T-cell (primary cell): ENCODE results near the gene ABCD2. TPM values are rescaled to one million over a fixed set of nuclear protein-coding genes. Genes with fewer than 3 reads are reported as not detected.
"Not testable (repeated sequence)": the region's sequence is repeated elsewhere in the genome, so short reads cannot be mapped to it uniquely, and the experiment has no call there.

Source experiments
- ATAC-seq, 4 experiments: fragments of 200-7000 bp in 3 of 4; fragments of 150-1000 bp in 1 of 4; cut with Tn5 transposase; replicated peaks in 1 of 4; 1 replicate in 3 of 4; 2 replicates in 1 of 4; pipeline ENCODE4 v1.10.0; 2021; ENCODE audit warnings: moderate library complexity in 3 of 4, mild to moderate bottlenecking in 2 of 4, moderate number of reproducible peaks in 1 of 4
- CTCF ChIA-PET, 2 donors: fragments of 300-600 bp; sonication (Branson Sonifier 250); formaldehyde crosslinking; loops; one replicate each; lab custom pipeline; 2022; ENCODE audit warnings: antibody characterized with exemption in 2 of 2; lab: Charles Lee
- POLR2A ChIA-PET, 2 donors: fragments of 300-600 bp; sonication (Branson Sonifier 250); formaldehyde crosslinking; loops; one replicate each; lab custom pipeline; 2022; ENCODE audit warnings: antibody characterized with exemption in 2 of 2; lab: Charles Lee
- DNase-seq, 35 experiments: peaks; one replicate each; pipeline versions ENCODE4 v3.0.0 to v3.0.0-alpha.2; 2013 to 2023
- H3K27ac ChIP-seq: one replicate; pipeline ENCODE4 v1.5.1; 2013; ENCODE audit warnings: low read length
- H3K27me3 ChIP-seq, 2 experiments: replicated peaks in 1 of 2; 1 replicate in 1 of 2; 2 replicates in 1 of 2; pipeline versions ENCODE4 v1.6.1 to v1.7.0; 2013; ENCODE audit warnings: low read length in 1 of 2, mixed read lengths in 1 of 2; ENCODE audit not compliant: control insufficient read depth in 2 of 2, insufficient read depth in 2 of 2; ENCODE audit errors: extremely low read depth in 1 of 2
- H3K36me3 ChIP-seq, 2 donors: 1 replicate in 1 of 2; 2 replicates in 1 of 2; pipeline versions ENCODE4 v1.6.1 to v1.7.0; 2013; ENCODE audit warnings: low read length in 1 of 2; ENCODE audit not compliant: control insufficient read depth in 2 of 2, insufficient read depth in 1 of 2; ENCODE audit errors: extremely low read depth in 1 of 2
- H3K4me1 ChIP-seq, 2 experiments: 1 replicate in 1 of 2; 2 replicates in 1 of 2; pipeline versions ENCODE4 v1.6.1 to v1.7.0; 2013; ENCODE audit warnings: low read length in 2 of 2, mixed read lengths in 1 of 2; ENCODE audit not compliant: insufficient read depth in 2 of 2, control insufficient read depth in 1 of 2; ENCODE audit errors: extremely low read depth in 1 of 2
- H3K4me3 ChIP-seq, 2 donors: 1 replicate in 1 of 2; 2 replicates in 1 of 2; pipeline versions ENCODE4 v1.5.1 to v1.7.0; 2013; ENCODE audit warnings: mild to moderate bottlenecking in 2 of 2, low read length in 1 of 2, moderate library complexity in 1 of 2; ENCODE audit not compliant: control insufficient read depth in 1 of 2; ENCODE audit errors: extremely low read depth in 1 of 2
- H3K9me3 ChIP-seq: 2 replicates; pipeline ENCODE4 v1.7.0; 2013
- H3K27ac Mint-ChIP-seq, 2 donors: one replicate each; pipeline ENCODE4 v1.8.0; 2020 to 2021; ENCODE audit warnings: mild to moderate bottlenecking in 2 of 2, mixed read lengths in 2 of 2
- H3K27me3 Mint-ChIP-seq, 2 donors: one replicate each; pipeline ENCODE4 v1.8.0; 2021 to 2022; ENCODE audit warnings: mixed read lengths in 2 of 2
- H3K36me3 Mint-ChIP-seq: one replicate; pipeline ENCODE4 v1.8.0; 2021; ENCODE audit warnings: mixed read lengths
- H3K4me1 Mint-ChIP-seq, 3 donors: one replicate each; pipeline ENCODE4 v1.8.0; 2020 to 2022; ENCODE audit warnings: mixed read lengths in 3 of 3, mild to moderate bottlenecking in 1 of 3
- H3K4me3 Mint-ChIP-seq, 3 donors: one replicate each; pipeline ENCODE4 v1.8.0; 2020 to 2022; ENCODE audit warnings: mild to moderate bottlenecking in 3 of 3, mixed read lengths in 3 of 3, moderate library complexity in 3 of 3
- H3K9me3 Mint-ChIP-seq, 3 donors: one replicate each; pipeline ENCODE4 v1.8.0; 2020 to 2022; ENCODE audit warnings: mixed read lengths in 3 of 3
- WGBS: methylation state at CpG from one replicate; pipeline ENCODE4 v1.1.5; 2013; ENCODE audit warnings: missing lambda C conversion rate; ENCODE audit not compliant: insufficient coverage; 5-methylcytosine and 5-hydroxymethylcytosine counted together
- total RNA-seq, 35 experiments: library from RNA in 6 of 35; stranded (reverse) in 6 of 35; fragments of 120-200 nt in 1 of 35; gene quantifications; one replicate each; pipeline versions ENCODE4 v1.2.1 to v1.2.4 and lab custom pipeline; 2013 to 2026

ABCD2 gene
- total RNA-seq, 5 donors from 2014 or later (not counting 1 experiment from before 2014, with no cell fraction given), result 10.9 to 16.8 (median 14.7) TPM

- WGBS, result no CpG with 5 or more reads among the region's 10 CpGs
- H3K9me3 ChIP-seq, H3K4me3 ChIP-seq, CTCF ChIA-PET, ATAC-seq, H3K36me3 Mint-ChIP-seq, H3K36me3 ChIP-seq, H3K4me3 Mint-ChIP-seq, DNase-seq, H3K27ac Mint-ChIP-seq, H3K27me3 Mint-ChIP-seq, H3K27me3 ChIP-seq, H3K9me3 Mint-ChIP-seq: not testable (repeated sequence)
- POLR2A ChIA-PET, result interaction anchor here in 1 of 2 donors (0.6 kb wide), 2 partner anchors 65 to 73 kb away, joined by 3 read pairs; no protein-coding TSS in a partner anchor
- peaks cover 26 to 38% of the 10 kb centered on the region in 2 experiments for H3K4me1 ChIP-seq
- peak overlapping the region; percentile 92 for H3K27ac ChIP-seq
- H3K4me1 Mint-ChIP-seq, result peaks cover 54 to 58% (median 56%) of the 10 kb centered on the region in 3 donors
These were observed 3.6 kb upstream of the ABCD2 start for GRCh38 chr12:39623160-39623559.

- DNase-seq, result peak in 8 of 35 experiments; percentile 2 to 46 (median 11)
These were observed 2.7 kb upstream of the ABCD2 start for GRCh38 chr12:39622306-39622705.

GRCh38 chr12:39621670-39622069, 2.1 kb upstream of the ABCD2 start:
- peak overlapping the region; percentile 92 for H3K27ac ChIP-seq
- H3K27me3 ChIP-seq, result no peaks in the 10 kb centered on the region
- Mint-ChIP-seq H3K27me3 (no peaks in the 10 kb centered on the region), H3K4me1 (peaks cover 47 to 51% (median 50%) of the 10 kb centered on the region in 3 donors), H3K4me3 (peak overlapping the region in 2 of 3 donors; percentile 4 to 31), H3K27ac (no peak overlapping the region), H3K36me3 (no peaks in the 10 kb centered on the region), H3K9me3 (no peaks in the 10 kb centered on the region)
- ATAC-seq (no peak), DNase-seq (no peak)
- H3K4me3 ChIP-seq, result no peak overlapping the region
- POLR2A ChIA-PET, result interaction anchor here (0.6 to 1.5 kb wide), 7 partner anchors 9 to 64 kb away, joined by 3 to 8 read pairs (median 4); no protein-coding TSS in a partner anchor
- no peaks in the 10 kb centered on the region for H3K36me3 ChIP-seq
- H3K4me1 ChIP-seq, result peaks cover 21 to 36% of the 10 kb centered on the region in 2 experiments
- CTCF ChIA-PET, result interaction anchor here (1.1 to 3.1 kb wide), 5 partner anchors 7 to 485 kb away, joined by 3 to 27 read pairs (median 4); no protein-coding TSS in a partner anchor
- no peaks in the 10 kb centered on the region for H3K9me3 ChIP-seq

More at GRCh38 chr12:39622306-39622705, 2.7 kb upstream of the ABCD2 start:
- ATAC-seq, result no peak
- Mint-ChIP-seq H3K4me1 (peaks cover 50 to 53% (median 51%) of the 10 kb centered on the region in 3 donors), H3K27ac (no peak overlapping the region), H3K4me3 (peak overlapping the region in 2 of 3 donors; percentile 22 to 31), H3K27me3 (no peaks in the 10 kb centered on the region), H3K9me3 (no peaks in the 10 kb centered on the region), H3K36me3 (no peaks in the 10 kb centered on the region)
- 0% methylated on average over 1 of the region's 1 CpG for WGBS
- POLR2A ChIA-PET, result interaction anchor here (0.5 to 1.5 kb wide), 4 partner anchors 10 to 61 kb away, joined by 3 to 4 read pairs (median 3); no protein-coding TSS in a partner anchor
- H3K27ac ChIP-seq, result peak overlapping the region; percentile 92
- no peaks in the 10 kb centered on the region for H3K36me3 ChIP-seq
- H3K4me1 ChIP-seq, result peaks cover 21 to 33% of the 10 kb centered on the region in 2 experiments
- H3K9me3 ChIP-seq, result no peaks in the 10 kb centered on the region
- H3K27me3 ChIP-seq, result no peaks in the 10 kb centered on the region
- no peak overlapping the region for H3K4me3 ChIP-seq
- CTCF ChIA-PET, result interaction anchor here (0.5 to 1.2 kb wide), 4 partner anchors 22 to 484 kb away, joined by 3 to 4 read pairs (median 4); no protein-coding TSS in a partner anchor

GRCh38 chr12:39620659-39621658, 1.4 kb upstream of the ABCD2 start:
- DNase-seq (peak in 29 of 35 experiments; percentile 11 to 64 (median 28)), ATAC-seq (peak; percentile 5 to 24 (median 20))
- Histone ChIP-seq H3K27ac (peak overlapping the region; percentile 92), H3K27me3 (no peaks in the 10 kb centered on the region), H3K36me3 (no peaks in the 10 kb centered on the region), H3K4me1 (peaks cover 21 to 43% of the 10 kb centered on the region in 2 experiments), H3K9me3 (no peaks in the 10 kb centered on the region), H3K4me3 (peak overlapping the region; percentile 67 to 74)
- Mint-ChIP-seq H3K36me3 (no peaks in the 10 kb centered on the region), H3K4me3 (no peak overlapping the region), H3K27me3 (no peaks in the 10 kb centered on the region), H3K9me3 (no peaks in the 10 kb centered on the region), H3K4me1 (peaks cover 40 to 50% (median 46%) of the 10 kb centered on the region in 3 donors), H3K27ac (no peak overlapping the region)
- 4% methylated on average over 5 of the region's 11 CpGs for WGBS
- POLR2A ChIA-PET, result interaction anchor here (0.6 to 1.5 kb wide), 8 partner anchors 9 to 265 kb away, joined by 3 to 8 read pairs (median 4); no protein-coding TSS in a partner anchor
- CTCF ChIA-PET, result interaction anchor here (0.6 to 3.1 kb wide), 9 partner anchors 8 to 178 kb away, joined by 3 to 27 read pairs (median 9); no protein-coding TSS in a partner anchor

GRCh38 chr12:39619316-39619659, 315 bp downstream of the ABCD2 start:
- H3K4me1 ChIP-seq, result peaks cover 21 to 45% of the 10 kb centered on the region in 2 experiments
- peak in 10 of 35 experiments; percentile 4 to 30 (median 17) for DNase-seq
- peak overlapping the region; percentile 67 to 74 for H3K4me3 ChIP-seq
- Mint-ChIP-seq H3K4me3 (no peak overlapping the region), H3K36me3 (peaks cover 2% of the 10 kb centered on the region), H3K27ac (no peak overlapping the region), H3K4me1 (peaks cover 35 to 47% (median 42%) of the 10 kb centered on the region in 3 donors), H3K9me3 (no peaks in the 10 kb centered on the region), H3K27me3 (no peaks in the 10 kb centered on the region)
- H3K27ac ChIP-seq, result peak overlapping the region; percentile 92
- ATAC-seq, result peak; percentile 32 to 39 (median 35)
- no peaks in the 10 kb centered on the region for H3K27me3 ChIP-seq
- no peaks in the 10 kb centered on the region for H3K9me3 ChIP-seq
- WGBS, result 3% methylated on average over 6 of the region's 10 CpGs
- H3K36me3 ChIP-seq, result no peaks in the 10 kb centered on the region
- ChIA-PET CTCF (interaction anchor here (0.6 to 3.1 kb wide), 16 partner anchors 8 to 418 kb away, joined by 3 to 27 read pairs (median 5); partner anchors contain the start of gene KIF21A (in 1 of the 2)), POLR2A (interaction anchor here (0.6 to 1.4 kb wide), 8 partner anchors 8 to 255 kb away, joined by 3 to 5 read pairs (median 3); no protein-coding TSS in a partner anchor)
